Activated effector memory CD4-positive, alpha-beta T cell treated with Interleukin-2 at 50 U/mL for 16 hours (primary cell): ENCODE measurements around the gene KIAA1958.
"Not testable (repeated sequence)": the region's sequence is repeated elsewhere in the genome, so short reads cannot be mapped to it uniquely, and the experiment has no call there.

Experiments
- DNase-seq: peaks from one replicate; pipeline ENCODE4 v3.0.0-alpha.2; 2020

Gene KIAA1958

DNA sequence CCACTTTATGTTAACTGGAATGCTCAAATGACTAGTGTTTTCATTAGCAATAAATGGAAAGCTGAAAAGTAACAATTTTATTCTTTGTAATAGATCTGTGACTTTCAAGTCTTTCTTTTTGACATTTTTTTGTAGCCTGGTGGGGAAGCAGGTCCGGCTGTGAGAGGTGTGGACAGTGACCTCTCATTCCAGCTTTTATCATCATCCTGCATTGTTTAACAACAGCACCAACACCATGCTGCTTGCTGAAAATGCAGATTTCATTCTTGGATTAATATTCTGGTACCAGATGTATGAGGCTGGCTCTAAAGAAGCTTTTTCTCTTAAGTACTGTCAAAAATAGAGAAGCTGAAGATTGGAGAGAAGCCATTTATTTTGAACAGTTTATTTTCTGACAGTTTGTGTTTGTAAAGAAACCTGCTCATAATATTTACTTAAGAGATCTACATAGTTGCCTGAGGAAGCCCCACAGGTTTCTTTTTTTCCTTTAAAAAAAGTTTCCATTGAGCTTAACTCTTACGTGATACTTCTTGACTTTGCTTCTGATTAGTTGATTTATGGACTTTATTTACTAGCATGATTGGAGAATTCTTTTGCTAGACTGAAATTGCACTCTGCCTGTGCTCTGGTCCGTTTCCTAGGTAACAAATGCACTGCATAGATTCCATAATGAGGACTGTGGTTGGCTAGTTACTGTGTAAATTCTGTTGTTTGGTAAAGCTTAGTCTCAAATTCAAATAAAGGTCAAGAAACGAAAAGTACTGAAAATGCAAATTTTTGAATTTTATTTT is 3.4 kb downstream of the KIAA1958 start:
- no peak for DNase-seq

DNA sequence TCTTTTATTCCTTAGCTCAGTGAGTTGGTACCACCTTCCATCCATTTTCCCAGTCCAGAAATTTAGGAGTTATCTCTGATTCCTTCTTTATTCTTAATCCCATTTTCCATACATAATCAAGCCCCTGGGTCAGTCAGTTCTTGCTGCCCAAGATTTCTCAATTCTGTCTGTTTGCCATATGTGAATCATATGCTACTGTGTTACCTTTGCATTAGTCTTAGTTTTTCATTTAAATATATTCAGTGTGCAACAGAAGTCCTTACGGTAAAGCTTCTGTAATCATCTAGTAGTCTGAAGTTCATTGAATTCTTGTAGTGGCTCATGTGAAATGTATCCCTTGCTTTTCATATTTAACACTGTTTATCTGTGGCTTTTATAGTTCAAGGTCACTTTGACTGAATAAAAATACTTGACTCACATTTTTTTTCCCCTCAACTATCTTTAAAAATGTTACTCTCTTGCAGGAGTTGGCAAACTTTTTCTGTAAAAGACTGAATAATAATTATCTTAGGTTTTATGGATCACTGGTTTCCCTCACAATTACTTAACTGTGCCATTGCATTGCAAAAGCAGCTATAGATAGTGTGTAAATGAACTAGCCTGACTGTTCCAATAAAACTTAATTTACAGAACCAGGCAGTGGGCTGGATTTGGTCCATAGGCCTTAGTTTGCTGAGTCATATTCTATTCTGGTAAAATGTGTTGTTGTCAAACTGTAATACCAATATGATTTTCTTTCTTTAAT is 6.9 kb downstream of the KIAA1958 start:
- no peak for DNase-seq

DNA sequence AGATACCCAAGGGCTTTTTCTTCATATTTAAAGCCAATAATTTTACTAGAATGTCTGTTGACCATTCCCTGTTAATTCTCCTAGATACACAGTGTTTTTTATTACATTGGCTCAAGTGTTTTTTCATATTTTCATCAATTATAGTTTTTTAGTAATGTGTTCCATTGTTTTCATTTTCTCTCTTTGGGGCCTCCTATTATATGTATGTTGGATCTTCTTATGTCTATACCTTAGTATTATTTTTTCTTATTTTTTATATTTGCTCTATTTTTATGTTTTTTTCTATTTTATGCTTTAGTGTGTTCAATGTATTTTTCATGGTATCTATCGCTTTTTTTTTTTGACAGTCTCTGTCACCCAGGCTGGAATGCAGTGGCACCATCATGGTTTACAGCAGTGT is 7.5 kb downstream of the KIAA1958 start:
- no peak for DNase-seq

DNA sequence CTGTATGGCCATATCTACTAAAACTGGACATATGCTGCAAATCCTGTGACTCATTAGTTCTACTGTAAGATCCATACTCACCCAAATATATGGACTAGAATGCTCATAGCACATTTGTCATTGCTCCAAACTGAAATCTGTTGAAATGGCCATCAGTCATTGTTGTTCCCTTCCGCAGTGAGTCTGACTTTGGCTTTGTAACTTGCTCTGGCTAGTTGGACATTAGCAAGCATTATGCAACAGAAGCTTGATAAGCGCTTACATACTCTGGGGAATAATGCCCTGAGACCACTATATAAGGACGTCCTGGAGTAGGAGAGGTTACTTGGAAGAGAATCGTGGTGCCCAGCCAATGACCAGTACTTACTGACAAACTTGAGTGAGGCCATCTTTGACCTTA is 9.0 kb downstream of the KIAA1958 start:
- DNase-seq: no peak

DNA sequence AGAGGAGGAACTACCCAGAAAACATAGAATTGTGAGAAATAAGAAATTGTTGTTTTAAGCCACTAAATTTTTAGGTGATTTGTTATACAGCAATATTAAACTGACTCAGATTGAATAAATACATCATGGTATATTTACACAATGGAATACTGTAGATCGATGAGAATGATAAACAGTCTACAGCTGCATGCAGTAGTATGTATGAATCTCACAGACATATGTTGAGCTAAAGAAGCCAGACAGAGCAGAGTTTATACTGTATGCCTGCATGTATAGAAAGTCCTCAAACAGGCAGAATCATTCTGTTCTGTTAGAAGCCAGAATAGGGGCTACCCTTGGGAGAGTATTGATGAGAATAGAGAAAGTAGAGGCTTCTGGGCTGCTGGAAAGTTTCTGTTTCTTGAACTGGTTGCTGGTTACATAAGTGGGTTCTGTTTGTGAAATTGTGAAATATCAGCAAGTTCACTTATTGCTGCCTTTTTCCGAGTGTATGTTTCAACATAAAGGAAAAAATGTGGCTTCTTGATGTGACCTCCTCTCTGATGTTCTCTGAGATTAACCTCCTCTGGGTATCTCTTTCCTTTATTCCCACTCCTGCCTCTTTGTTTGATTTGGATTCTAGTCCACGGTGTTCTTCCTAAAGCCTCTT is 9.6 kb downstream of the KIAA1958 start:
- DNase-seq: no peak

DNA sequence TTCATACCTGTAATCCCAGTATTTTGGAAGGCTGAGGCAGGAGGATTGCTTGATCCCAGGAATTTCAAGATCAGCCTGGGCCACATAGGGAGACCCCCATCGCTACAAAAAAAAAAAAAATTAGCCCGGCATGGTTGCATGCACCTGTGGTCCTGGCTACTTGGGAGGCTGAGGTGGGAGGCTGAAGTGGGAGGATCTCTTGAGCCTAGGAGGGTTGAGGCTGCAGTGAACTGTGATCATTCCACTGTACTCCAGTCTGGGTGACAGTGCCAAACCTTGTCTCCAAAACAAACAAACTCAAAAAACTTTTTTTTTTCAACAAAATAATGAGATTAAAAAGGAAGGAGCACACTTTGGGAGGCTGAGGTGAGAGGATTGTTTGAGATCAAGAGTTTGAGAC is 14.2 kb downstream of the KIAA1958 start:
- no peak for DNase-seq

DNA sequence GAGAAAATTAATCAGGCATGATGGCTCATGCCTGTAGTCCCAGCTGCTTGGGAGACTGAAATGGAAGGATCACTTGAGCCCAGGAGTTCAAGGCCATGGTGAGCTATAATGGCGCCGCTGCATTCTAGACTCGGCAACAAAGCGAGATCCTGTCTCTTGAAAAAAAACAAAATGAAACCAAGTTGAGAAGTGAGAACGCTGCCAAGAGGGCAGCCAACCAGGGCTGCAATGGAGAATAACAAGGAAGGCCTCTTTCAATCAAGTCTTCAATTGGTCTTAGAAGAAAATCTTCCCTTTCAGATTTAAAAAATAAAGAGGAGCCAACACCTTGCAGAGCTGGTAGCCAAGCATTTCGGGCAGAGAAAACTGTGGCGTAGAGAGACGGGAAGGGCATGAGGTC is 14.7 kb downstream of the KIAA1958 start:
- no peak for DNase-seq

DNA sequence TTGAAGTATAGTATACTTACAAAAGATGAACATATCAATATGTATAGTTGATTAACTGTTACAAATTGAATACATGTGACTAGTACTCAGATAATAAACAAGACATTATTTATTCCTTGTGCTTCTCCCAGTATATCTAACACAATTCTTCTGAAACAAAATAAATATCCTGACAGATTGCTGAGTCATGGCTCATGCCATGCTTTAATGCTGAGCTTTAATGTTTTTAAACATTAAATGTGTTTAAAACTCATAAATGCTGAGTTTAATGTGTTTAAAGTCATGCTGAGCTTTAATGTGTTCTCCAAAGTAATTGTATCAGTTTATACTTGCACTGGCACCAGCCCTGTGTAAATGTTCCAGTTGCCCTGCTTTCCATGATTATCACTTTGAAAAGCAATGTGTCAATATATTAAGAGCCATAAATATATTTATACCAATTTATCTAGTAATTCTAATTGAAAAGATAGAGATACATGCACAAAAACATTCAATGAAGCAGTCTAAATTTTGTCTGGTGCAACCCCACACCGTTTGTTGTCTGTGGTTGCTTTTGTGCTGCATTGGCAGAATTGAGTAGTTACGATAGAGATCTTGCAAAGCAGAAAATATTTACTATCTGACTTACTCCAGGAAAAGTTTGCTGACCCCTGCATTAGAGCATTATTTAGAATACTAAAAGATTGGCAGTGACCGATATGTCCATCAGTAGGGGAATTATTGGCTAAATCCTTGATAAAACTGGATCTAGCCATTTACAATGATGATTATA is 15.7 kb downstream of the KIAA1958 start:
- DNase-seq: no peak

DNA sequence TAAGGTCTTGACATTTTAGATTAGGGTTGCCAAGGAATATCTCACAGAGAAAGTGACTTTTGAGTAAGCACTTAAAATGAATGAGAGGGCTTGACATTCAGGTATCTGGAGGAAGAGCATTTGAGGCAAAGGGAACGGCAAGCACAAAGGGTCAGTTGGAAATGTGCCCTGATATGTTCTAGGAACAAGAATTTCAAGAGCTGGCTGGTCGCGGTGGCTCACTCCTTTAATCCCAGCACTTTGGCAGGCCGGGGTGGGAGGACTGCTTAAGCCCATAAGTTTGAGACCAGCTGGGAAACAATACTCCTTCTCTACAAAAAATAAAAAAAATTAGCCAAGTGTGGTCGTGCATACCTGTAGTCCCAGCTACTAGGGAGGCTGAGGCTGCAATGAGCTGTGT is 16.5 kb downstream of the KIAA1958 start:
- DNase-seq: no peak

DNA sequence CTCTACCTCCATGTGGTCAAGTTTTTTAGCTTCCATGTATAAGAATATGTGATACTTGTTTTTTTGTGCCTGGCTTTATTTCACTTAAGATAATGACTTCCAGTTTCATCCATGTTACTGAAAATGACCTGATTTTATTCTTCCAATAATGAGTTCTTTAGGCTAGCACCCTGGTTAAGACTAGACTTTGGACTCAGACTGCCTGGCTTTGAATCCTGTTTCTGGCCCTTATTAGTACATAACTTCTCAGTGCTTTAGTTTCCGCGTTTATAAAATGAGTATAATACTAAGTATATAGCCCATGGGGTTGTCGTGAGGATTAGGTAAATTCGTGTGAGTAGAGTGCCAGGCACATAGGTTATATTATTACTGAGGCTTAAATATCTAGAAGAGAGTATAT is 18.5 kb downstream of the KIAA1958 start:
- no peak for DNase-seq

DNA sequence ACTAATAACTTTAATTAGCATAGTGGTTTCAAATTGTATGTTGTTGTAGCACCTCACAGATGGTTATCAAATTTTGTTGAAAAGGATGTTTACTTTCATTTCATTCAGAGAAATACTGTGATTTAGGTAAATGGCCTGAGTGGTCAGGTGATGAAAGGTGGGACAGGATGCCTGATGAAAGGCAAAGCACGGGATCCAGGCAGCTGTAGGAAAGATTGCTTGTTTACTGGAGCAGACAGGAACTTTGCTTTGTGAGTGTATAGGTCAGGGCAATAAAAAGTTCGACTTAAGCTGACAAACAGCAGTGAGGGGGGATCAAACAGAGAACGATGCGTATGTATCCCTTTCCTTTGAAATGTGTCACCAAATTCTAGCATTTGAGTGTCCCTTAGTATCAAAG is 19.0 kb downstream of the KIAA1958 start:
- DNase-seq: no peak

DNA sequence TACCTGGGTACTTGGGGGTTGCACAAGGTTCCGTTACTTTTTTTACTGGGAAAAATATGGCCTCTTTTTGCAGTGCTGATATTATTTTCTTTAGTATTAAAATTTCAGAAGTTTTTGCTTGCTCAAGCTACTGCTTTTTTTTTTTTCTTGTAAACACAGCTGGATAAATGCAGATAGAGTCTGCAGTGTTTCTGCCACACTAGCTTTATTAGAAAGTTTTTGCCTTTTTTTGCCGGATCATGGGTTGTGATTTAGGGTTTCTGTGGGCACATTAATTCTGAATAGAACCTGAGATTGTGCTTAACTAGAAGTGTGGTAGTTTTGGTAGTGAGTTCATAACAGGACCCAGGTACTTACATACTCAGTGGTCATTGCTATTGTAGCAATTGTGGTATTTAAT is 19.9 kb downstream of the KIAA1958 start:
- no peak for DNase-seq

DNA sequence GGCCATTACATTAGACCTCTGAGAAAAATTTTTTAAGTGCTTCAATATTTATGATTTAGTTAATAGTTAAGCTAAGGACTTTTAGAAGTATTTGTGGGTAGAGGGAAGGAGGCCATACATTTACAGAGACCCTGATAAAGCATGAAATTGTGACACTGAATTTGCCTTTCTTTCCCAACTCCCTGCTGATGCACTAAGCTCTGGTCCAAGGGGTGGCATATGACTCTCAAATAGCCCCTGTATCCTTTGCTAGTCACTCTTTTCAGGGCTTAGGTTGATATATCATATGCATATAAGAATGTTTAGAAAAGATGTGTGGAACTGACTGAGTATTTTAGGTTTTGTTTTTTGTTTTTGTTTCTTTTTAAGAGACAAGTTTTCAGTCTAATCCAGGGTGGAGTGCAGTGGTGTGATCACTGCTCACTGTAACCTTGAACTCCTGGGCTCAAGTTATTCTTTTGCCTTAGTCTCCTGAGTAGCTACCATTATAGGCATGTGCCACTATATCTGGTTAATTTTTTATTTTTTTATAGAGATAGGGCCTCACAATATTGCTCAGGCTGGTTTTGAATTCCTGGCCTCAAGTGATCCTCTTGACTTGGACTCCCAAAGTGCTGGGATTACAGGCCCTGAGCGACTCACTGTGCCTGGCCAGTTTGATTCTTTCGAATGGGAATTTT is 20.5 kb downstream of the KIAA1958 start:
- DNase-seq: no peak

DNA sequence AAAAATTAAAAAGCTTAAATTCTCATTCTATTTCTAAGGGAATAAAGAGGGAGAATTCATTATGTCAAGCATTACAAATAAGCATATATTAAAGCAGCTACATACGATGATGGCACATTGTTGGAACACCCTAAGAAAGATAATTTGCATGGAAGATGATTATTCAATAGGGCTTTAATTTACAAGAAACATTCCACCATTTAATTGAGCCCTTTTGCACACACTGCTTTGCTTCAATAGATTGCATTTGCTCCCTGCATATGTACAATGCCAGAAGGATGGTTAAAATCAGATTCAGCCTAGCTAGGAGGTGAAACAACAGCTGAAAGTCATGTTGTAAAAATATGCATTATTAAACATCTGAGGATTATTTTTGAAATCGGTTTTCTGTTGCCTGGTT is 21.8 kb downstream of the KIAA1958 start:
- DNase-seq: no peak

DNA sequence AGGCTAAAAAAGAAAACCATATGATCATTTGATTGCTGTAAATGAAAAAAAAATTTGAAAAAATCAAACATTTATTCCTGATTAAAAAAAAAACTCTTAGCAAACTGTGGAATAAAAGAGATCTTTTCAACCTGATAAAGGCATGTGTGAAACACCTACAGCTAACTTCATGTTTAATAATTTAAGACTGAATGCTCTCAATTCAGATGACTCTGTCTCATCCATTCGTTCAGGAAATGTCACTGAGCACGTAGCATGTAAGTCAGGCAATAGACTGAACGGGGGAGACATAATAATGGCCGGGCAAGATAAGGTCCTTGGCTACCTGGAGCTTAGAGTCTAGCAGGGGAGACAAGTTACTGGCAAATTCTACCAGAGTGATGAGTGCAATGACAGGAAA is 25.8 kb downstream of the KIAA1958 start:
- DNase-seq: not testable (repeated sequence)

DNA sequence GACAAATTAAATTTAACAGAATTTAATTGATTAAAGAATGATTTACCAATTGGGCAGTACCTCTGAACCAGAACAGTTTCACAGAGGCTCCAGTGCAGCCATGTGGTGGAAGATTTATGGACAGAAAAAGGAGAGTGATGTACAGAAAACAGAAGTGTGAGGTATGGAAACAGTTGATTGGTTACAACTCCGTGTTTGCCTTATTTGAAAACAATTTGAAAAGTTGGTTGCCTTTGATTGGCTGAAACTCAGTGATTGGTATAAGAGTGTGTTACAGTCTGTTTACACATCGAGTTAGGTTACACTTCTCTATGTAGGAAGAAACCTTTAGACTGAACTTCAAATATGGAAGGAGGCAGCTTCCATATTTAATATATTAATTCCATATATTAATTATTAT is 30.1 kb downstream of the KIAA1958 start:
- no peak for DNase-seq

DNA sequence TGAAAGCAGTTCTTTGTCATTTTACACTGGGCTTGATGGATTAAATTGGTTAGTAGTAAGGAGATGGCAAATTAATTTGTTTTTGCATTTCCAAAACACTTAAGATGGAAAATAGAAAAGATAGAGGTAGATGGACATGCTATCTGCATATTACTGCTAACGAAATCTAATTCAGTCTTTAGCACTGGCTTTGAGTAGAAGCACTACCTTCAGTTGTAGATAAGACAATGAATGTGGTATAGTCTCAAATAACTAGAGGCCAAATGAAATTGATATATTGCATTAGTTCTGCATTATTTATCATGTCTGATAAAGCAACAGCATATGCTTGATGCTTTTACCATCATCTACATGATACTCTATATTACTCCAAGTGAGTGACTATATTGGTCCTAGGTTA is 33.4 kb downstream of the KIAA1958 start:
- no peak for DNase-seq

DNA sequence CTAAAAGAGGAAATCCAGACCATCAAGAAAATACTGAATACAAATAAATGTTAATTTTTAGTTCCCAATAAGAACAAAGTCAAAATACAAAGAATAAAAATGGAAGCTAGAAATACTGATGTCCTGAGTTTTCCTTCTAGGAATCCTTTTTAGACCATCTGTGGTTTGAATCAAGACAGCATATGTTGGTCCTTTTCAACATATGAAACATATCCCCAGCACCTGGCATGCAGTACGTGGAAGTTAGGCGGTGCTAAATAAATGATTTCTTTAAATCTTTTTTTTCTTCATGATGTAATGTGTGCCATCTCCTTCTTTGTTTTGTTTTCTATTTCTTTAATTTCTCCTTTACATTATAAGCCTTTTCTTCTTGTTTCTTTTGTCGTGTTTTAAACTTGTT is 34.0 kb downstream of the KIAA1958 start:
- no peak for DNase-seq

DNA sequence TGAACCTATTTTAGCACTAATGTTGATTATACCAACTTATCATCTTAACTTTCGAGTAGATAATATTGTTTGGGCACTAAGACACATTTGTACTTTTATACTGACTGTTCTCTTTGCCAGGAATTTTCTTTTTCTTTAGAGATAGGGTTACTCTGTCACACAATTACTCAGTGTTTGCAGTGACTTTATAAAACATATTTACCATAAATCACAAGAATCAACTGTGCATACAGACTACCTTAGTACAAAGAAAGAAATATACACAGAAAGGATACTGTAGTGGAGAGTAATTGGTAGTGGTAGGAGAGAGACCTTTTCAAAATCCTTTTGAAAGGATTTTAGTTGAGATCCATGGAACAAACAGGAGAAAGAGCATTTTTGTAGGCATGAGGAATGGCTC is 40.3 kb downstream of the KIAA1958 start:
- DNase-seq: no peak

DNA sequence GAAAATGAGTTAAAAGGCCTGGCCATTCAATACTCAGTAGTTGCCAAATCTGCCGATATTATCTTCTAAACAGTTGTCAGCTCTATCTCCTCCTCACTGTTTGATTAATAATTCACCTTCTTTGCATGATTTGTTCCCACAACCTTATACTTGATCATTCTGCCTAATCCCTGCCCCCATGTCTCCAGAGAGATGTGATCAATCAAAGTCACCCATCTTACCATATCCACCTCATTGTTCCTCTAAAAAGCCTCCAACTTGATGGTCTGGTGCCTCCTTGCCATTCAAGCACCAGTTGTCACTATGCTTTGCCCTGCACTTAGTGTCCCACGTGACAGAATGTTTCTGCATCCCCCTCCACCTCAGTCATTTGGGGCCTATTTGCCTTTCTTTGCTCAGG is 41.3 kb downstream of the KIAA1958 start:
- DNase-seq: no peak

DNA sequence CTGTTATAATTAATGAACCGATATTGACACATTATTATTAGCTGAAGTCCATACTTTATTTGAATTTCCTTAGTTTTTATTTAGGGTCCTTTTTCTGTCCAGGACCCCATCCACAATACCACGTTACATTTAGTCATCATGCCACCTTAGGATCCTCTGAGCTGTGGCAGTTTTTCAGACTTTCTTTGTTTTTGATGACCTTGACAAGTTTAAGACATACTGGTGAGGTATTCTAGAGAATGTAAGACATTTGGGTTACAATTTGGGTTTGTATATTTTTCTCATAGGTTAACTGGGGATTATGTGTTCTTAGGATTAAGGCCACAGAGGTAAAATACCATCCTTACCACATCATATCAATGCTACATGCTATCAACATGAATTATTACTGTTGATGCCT is 42.7 kb downstream of the KIAA1958 start:
- DNase-seq: no peak

DNA sequence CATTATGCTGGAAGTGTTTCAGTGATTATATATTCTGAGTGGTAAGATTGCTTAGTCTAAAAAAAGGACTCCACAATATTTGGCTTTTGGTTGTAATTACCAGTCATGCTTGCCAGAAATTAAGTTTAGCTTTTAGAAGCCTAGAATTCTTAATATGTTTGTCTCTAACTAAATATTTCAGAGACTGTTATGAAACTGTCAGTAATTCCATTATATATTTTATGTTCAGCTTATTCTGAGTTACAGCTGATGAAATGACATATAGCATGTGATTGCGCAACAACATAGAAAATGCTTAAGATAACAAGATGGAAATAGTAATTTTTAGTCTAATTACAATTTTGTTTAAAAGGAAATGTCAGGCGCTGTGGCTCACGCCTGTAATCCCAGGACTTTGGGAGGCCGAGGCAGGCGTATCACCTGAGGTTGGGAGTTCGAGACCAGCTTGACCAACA is 44.2 kb downstream of the KIAA1958 start:
- no peak for DNase-seq
